IMR-90 (cell line): Measurements from ENCODE around the gene TAF3. TPM values are rescaled to one million over a fixed set of nuclear protein-coding genes. Genes with fewer than 3 reads are reported as not detected.

ENCODE experiments used
- ATAC-seq: fragments of 200-7000 bp; cut with Tn5 transposase; 2 replicates; pipeline ENCODE4 v1.9.1; 2020; ENCODE audit warnings: low read depth, mild to moderate bottlenecking, moderate library complexity
- BruUV-seq: library from RNA; stranded (reverse); fragments of 400-500 nt; replicated peaks from 2 replicates; lab custom pipeline; 2021; lab: Mats Ljungman, UMichigan
- CTCF ChIA-PET: fragments of 300-600 bp; formaldehyde crosslinking; extraction: SDS; loops from one replicate; lab custom pipeline; 2021; ENCODE audit warnings: antibody characterized with exemption; lab: Yijun Ruan, JAX
- POLR2A ChIA-PET: fragments of 300-600 bp; sonication (Branson Sonifier 250); formaldehyde crosslinking; loops from one replicate; lab custom pipeline; 2022; ENCODE audit warnings: antibody characterized with exemption; ENCODE audit not compliant: unreplicated experiment; lab: Charles Lee
- DNase-seq: peaks from one replicate; pipeline ENCODE4 v3.0.0; 2013
- H2AFZ ChIP-seq: replicated peaks from 2 replicates; pipeline ENCODE3; 2013; ENCODE audit warnings: low read length, mild to moderate bottlenecking; ENCODE audit not compliant: poor library complexity
- H2AK5ac ChIP-seq: 2 replicates; pipeline ENCODE4 v1.6.1; 2013; ENCODE audit warnings: low read depth, low read length, inconsistent platforms
- H2AK9ac ChIP-seq: replicated peaks from 2 replicates; pipeline ENCODE3; 2013; ENCODE audit warnings: mild to moderate bottlenecking, low read depth, low read length, moderate library complexity; ENCODE audit not compliant: poor library complexity
- H2BK120ac ChIP-seq: 2 replicates; pipeline ENCODE4 v1.6.1; 2013; ENCODE audit warnings: low read depth, low read length, inconsistent platforms
- H2BK15ac ChIP-seq: 3 replicates; pipeline ENCODE4 v1.6.1; 2013; ENCODE audit warnings: low read depth, low read length, inconsistent platforms
- H2BK20ac ChIP-seq: 2 replicates; pipeline ENCODE4 v1.6.1; 2013; ENCODE audit warnings: low read depth, mild to moderate bottlenecking, inconsistent platforms, low read length, moderate library complexity
- H2BK5ac ChIP-seq: 2 replicates; pipeline ENCODE4 v1.6.1; 2013; ENCODE audit warnings: mild to moderate bottlenecking, low read depth, low read length, inconsistent platforms; ENCODE audit not compliant: poor library complexity, severe bottlenecking
- H3K14ac ChIP-seq: replicated peaks from 2 replicates; pipeline ENCODE4 v1.6.1; 2013; ENCODE audit warnings: low read depth, low read length, inconsistent platforms
- H3K18ac ChIP-seq: 2 replicates; pipeline ENCODE4 v1.6.1; 2013; ENCODE audit warnings: low read depth, low read length, control low read depth
- H3K23ac ChIP-seq: 2 replicates; pipeline ENCODE4 v1.6.1; 2013; ENCODE audit warnings: low read depth, low read length, inconsistent platforms
- H3K27ac ChIP-seq: 2 replicates; pipeline ENCODE4 v1.5.1; 2013; ENCODE audit warnings: mild to moderate bottlenecking, control low read depth, low read length; ENCODE audit not compliant: insufficient read depth
- H3K27me3 ChIP-seq: 2 replicates; pipeline ENCODE4 v1.6.1; 2013; ENCODE audit warnings: low read length; ENCODE audit not compliant: control insufficient read depth, insufficient read depth
- H3K36me3 ChIP-seq: 2 replicates; pipeline ENCODE4 v1.6.1; 2013; ENCODE audit warnings: low read length, mixed read lengths; ENCODE audit not compliant: control insufficient read depth, insufficient read depth
- H3K4ac ChIP-seq: 2 replicates; pipeline ENCODE4 v1.6.1; 2013; ENCODE audit warnings: low read depth, low read length, inconsistent platforms
- H3K4me1 ChIP-seq: 2 replicates; pipeline ENCODE4 v1.6.1; 2013; ENCODE audit warnings: low read length, mixed read lengths; ENCODE audit not compliant: control insufficient read depth, insufficient read depth
- H3K4me2 ChIP-seq: 2 replicates; pipeline ENCODE4 v1.6.1; 2013; ENCODE audit warnings: low read depth, mild to moderate bottlenecking, control low read depth, low read length, moderate library complexity
- H3K4me3 ChIP-seq: 2 replicates; pipeline ENCODE4 v1.5.1; 2013; ENCODE audit warnings: low read depth, mild to moderate bottlenecking, control low read depth, low read length, moderate library complexity; ENCODE audit not compliant: insufficient read depth
- H3K56ac ChIP-seq: 2 replicates; pipeline ENCODE4 v1.6.1; 2013; ENCODE audit warnings: low read length, inconsistent platforms; ENCODE audit not compliant: insufficient read depth; ENCODE audit errors: extremely low read depth
- H3K79me1 ChIP-seq, 2 experiments: 2 replicates each; pipeline ENCODE4 v1.6.1; 2013; ENCODE audit warnings: low read length in 2 of 2, inconsistent platforms in 1 of 2, low read depth in 1 of 2
- H3K9ac ChIP-seq: 2 replicates; pipeline ENCODE4 v1.6.1; 2013; ENCODE audit warnings: low read depth, low read length, control low read depth
- H3K9me1 ChIP-seq: 2 replicates; pipeline ENCODE4 v1.6.1; 2013; ENCODE audit warnings: low read length, inconsistent platforms; ENCODE audit not compliant: insufficient read depth
- H3K9me3 ChIP-seq: 2 replicates; pipeline ENCODE4 v1.6.1; 2013; ENCODE audit warnings: low read length; ENCODE audit not compliant: control insufficient read depth, insufficient read depth
- H4K20me1 ChIP-seq: 2 replicates; pipeline ENCODE4 v1.6.1; 2013; ENCODE audit warnings: low read length, inconsistent platforms; ENCODE audit not compliant: insufficient read depth
- H4K5ac ChIP-seq: 2 replicates; pipeline ENCODE4 v1.6.1; 2013; ENCODE audit warnings: mild to moderate bottlenecking, low read depth, low read length, control low read depth
- H4K8ac ChIP-seq, 2 experiments: 2 replicates each; pipeline ENCODE4 v1.6.1; 2013; ENCODE audit warnings: low read depth in 2 of 2, low read length in 2 of 2, control low read depth in 1 of 2, inconsistent platforms in 1 of 2
- H4K91ac ChIP-seq: 2 replicates; pipeline ENCODE4 v1.6.1; 2013; ENCODE audit warnings: low read depth, low read length, inconsistent platforms; ENCODE audit not compliant: insufficient read depth
- WGBS, 2 experiments: methylation state at CpG; one replicate each; pipeline versions ENCODE4 v1.1.5 to v1.1.7; 2013; ENCODE audit warnings: missing lambda C conversion rate in 2 of 2; ENCODE audit not compliant: insufficient read length in 1 of 2; ENCODE audit errors: extremely low coverage in 2 of 2; 5-methylcytosine and 5-hydroxymethylcytosine counted together
- dilution Hi-C: fragments of 300-500 bp; cut with HindIII; formaldehyde crosslinking; loops from one replicate; pipeline ENCODE4 v1.14.3; 2018; ENCODE audit warnings: low sequenced_read_pairs; ENCODE audit not compliant: unreplicated experiment
- in situ Hi-C: fragments of 300-500 bp; cut with MboI; formaldehyde crosslinking; loops from 3 replicates; pipeline ENCODE4 v1.14.3; 2019; ENCODE audit warnings: low sequenced_read_pairs, inconsistent platforms, mixed read lengths
- intact Hi-C: fragments of 100-400 bp; cut with micrococcal nuclease; formaldehyde crosslinking; loops from 2 replicates; pipeline ENCODE4 v1.10.0; 2022
- polyA plus RNA-seq, 3 experiments: library from polyadenylated mRNA; depleted of rRNA; stranded (reverse); fragments of >200 nt; gene quantifications; 2 replicates each; pipeline ENCODE4 v1.2.3, GENCODE V29; 2012; ENCODE audit warnings: low replicate concordance in 1 of 3
- total RNA-seq: library from RNA; depleted of rRNA; stranded (reverse); fragments of >200 nt; gene quantifications from 2 replicates; pipeline ENCODE4 v1.2.3, GENCODE V29; 2012
- TF ChIP-seq, protein P1 (sequence below): fragments of 150-350 bp; IDR thresholded peaks from 2 replicates; pipeline ENCODE4 v1.6.1; 2017; ENCODE audit warnings: mild to moderate bottlenecking, antibody characterized with exemption, low read length, low read depth

Gene TAF3
- total and polyA plus RNA-seq, 2 of the 4 experiments (the other 2 are of a cell fraction), result 1.4 to 2.3 TPM

GRCh38 chr10:7942859-7943258 is 124.6 kb downstream of the TAF3 start:
- H2AK9ac ChIP-seq, result no peak overlapping the region
- H4K5ac ChIP-seq, result no peak overlapping the region
- H3K9me3 ChIP-seq, result no peaks in the 10 kb centered on the region; the same call in 1 of the 2 replicates
- ChIA-PET POLR2A (no interaction called here), CTCF (no interaction called here)
- no peak for ATAC-seq
- no peaks in the 10 kb centered on the region for H3K27me3 ChIP-seq
- no peak for DNase-seq
- peaks cover 15% of the 10 kb centered on the region; the same call in 1 of the 2 replicates for H3K9me1 ChIP-seq
- no peak overlapping the region for H4K91ac ChIP-seq
- peaks cover 15% of the 10 kb centered on the region for H3K4me1 ChIP-seq
- no peak overlapping the region for H3K4me3 ChIP-seq
- in situ Hi-C loops (no loop called here), dilution Hi-C loops (no loop called here), intact Hi-C loops (no loop called here)
- H3K27ac ChIP-seq, result no peak overlapping the region
- H3K14ac ChIP-seq, result no peak overlapping the region
- H2BK20ac ChIP-seq, result no peak overlapping the region; the same call in 1 of the 2 replicates
- H3K4me2 ChIP-seq, result no peak overlapping the region
- H3K18ac ChIP-seq, result no peak overlapping the region
- BruUV-seq, result no TSS peak
- TF ChIP-seq, protein P1, sequence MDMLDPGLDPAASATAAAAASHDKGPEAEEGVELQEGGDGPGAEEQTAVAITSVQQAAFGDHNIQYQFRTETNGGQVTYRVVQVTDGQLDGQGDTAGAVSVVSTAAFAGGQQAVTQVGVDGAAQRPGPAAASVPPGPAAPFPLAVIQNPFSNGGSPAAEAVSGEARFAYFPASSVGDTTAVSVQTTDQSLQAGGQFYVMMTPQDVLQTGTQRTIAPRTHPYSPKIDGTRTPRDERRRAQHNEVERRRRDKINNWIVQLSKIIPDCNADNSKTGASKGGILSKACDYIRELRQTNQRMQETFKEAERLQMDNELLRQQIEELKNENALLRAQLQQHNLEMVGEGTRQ, result no peak
- no peak overlapping the region for H3K23ac ChIP-seq
- no peaks in the 10 kb centered on the region for H4K20me1 ChIP-seq
- H3K36me3 ChIP-seq, result no peaks in the 10 kb centered on the region
- H3K56ac ChIP-seq, result no peak overlapping the region
- no peak overlapping the region for H3K9ac ChIP-seq
- no peak overlapping the region for H2BK5ac ChIP-seq
- H2AFZ ChIP-seq, result no peak overlapping the region
- peaks cover 12 to 37% of the 10 kb centered on the region in 2 experiments; a peak in 3 of 4 replicates for H3K79me1 ChIP-seq
- no peak overlapping the region for H2BK15ac ChIP-seq
- H4K8ac ChIP-seq, result 0 out of 4 replicates have a peak overlapping the region, but pooled peaks of 1 of the 2 experiments have one; percentile 12
- peak overlapping the region; percentile 51 for H2BK120ac ChIP-seq
- peak overlapping the region; percentile 42; the same call in 1 of the 2 replicates for H2AK5ac ChIP-seq
- peak overlapping the region; percentile 20; the same call in 1 of the 2 replicates for H3K4ac ChIP-seq
- WGBS, 2 experiments, result 88% methylated on average over 6 of the region's 11 CpGs; no CpG with 5 or more reads in 1 of the 2 experiments
